22Rv1 (cell line): Measurements from ENCODE around the gene NECAB2.

Experiments used
- H3K27ac ChIP-seq: fragments of 450-650 bp; 2 replicates; pipeline ENCODE4 v1.5.1; 2017
- ZFX ChIP-seq: fragments of 450-650 bp; IDR thresholded peaks from 2 replicates; pipeline ENCODE4 v1.6.1; 2017; ENCODE audit warnings: antibody characterized with exemption, borderline replicate concordance
- TF ChIP-seq, protein P1 (sequence below): fragments of 450-650 bp; IDR thresholded peaks from 2 replicates; pipeline ENCODE4 v1.5.1; 2017; ENCODE audit warnings: mild to moderate bottlenecking

The NECAB2 gene

DNA sequence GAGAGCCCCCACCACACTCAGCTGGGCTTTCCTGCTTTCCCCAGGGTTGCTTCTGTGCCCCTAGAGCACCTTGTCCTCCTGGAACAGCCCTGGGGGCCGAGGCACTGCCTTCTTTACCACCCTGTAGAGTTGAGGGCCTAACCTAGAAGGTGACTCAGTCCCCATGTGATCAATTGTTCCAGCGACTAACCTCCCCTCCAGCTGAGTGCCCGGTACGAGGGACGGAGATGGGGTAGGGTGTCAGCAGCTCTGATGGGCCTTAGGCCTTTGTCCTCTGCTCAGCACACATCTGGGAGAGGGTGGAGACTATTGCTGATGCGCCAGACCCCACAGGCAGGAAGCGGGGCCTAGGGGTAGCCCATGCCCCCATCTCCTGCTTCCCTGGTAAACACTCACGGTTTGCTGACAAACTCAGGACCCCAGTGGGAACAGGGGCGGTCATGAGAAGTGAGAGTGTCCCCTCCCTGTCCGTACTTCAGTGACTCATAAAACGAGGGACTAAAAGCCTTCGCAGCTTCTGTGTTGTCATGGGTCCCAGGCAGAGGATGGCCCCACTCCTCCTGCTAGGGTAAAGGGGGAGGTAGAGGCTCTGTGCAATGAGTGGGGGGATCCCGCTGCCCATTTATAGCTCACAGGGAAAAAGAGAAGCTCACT is 33.1 kb downstream of the NECAB2 start:
- H3K27ac ChIP-seq: no peak overlapping the region
- TF ChIP-seq, protein P1, sequence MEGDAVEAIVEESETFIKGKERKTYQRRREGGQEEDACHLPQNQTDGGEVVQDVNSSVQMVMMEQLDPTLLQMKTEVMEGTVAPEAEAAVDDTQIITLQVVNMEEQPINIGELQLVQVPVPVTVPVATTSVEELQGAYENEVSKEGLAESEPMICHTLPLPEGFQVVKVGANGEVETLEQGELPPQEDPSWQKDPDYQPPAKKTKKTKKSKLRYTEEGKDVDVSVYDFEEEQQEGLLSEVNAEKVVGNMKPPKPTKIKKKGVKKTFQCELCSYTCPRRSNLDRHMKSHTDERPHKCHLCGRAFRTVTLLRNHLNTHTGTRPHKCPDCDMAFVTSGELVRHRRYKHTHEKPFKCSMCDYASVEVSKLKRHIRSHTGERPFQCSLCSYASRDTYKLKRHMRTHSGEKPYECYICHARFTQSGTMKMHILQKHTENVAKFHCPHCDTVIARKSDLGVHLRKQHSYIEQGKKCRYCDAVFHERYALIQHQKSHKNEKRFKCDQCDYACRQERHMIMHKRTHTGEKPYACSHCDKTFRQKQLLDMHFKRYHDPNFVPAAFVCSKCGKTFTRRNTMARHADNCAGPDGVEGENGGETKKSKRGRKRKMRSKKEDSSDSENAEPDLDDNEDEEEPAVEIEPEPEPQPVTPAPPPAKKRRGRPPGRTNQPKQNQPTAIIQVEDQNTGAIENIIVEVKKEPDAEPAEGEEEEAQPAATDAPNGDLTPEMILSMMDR: no peak
- no peak for TF ChIP-seq ZFX

DNA sequence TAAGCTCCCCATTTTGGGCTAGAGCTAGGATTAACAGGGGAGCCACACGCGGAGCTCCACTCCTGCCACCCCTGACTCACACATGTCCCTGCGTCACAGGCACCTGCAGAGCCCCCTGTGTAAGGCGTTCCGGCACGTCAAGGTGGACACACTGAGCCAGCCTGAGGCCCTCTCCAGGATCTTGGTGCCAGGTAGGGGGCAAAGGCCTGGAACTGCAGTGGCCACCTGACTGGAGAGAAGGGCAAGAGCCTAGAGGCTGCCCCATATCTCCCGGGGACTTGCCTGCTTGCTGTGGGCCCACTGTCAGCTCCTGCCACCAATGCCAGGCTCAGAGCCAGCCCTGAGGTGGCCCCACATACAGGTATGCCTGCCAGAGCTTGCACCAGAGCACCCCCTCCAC is 33.7 kb downstream of the NECAB2 start:
- TF ChIP-seq ZFX: no peak
- TF ChIP-seq, protein P1: no peak
- H3K27ac ChIP-seq: no peak overlapping the region

DNA sequence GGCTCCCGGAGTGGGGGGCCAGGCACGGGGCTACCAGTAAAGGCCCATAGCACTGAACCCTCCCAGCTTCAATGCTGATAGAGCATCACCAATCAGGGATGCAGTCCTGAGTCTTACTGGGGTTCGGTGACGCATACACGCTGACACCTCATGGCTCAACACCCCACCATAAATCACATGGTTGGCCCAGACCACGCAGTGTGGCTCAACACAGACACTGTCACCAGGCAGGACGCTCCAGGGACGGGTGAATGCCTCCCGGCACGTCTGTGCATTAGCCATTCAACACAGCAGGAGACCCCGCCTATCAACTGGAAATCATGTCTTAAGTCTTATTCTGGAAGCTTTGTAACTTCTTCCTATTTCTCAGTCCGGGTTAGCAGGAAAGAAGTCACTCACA is 35.0 kb downstream of the NECAB2 start:
- no peak for TF ChIP-seq ZFX
- TF ChIP-seq, protein P1: no peak
- no peak overlapping the region for H3K27ac ChIP-seq

DNA sequence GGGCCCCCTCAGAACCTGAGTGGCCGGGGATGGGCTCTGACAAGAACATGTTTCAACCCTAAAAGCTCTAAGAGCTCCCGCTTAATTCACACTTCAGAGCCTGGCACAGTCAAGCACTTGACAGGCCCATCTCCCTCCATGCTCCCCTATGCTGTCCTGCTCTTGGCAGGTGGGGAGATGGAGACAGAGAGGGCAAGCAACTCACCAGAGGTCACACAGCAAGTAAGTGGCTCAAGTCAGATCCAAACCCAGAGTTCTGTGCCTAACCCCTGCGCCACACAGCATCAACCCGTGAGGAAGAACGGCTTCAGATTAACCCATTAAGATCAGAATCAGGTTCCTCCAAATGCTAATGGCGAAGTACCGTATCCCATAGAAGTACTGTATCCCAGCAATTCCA is 36.4 kb downstream of the NECAB2 start:
- H3K27ac ChIP-seq: no peak overlapping the region
- TF ChIP-seq ZFX: no peak
- TF ChIP-seq, protein P1: no peak

DNA sequence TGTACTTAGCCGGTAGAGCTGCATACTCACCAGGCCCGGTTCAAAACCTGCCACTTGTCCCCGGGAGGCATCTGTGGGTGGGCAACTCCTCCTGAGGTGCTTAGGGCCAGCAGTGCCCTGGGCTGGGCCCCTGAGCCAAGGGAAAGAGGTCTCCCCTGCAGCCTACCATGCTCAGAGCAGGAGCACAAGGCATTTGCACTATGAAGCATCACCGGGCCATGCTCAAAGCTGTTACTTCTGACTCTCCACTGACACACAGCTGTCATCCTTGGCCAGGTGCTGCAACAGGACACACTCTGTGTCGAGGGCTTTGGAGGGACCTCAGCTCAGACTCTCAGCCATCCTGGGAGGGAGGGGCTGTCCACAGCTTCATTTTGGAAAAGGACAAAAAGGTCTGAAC is 37.3 kb downstream of the NECAB2 start:
- TF ChIP-seq, protein P1: no peak
- TF ChIP-seq ZFX: no peak

DNA sequence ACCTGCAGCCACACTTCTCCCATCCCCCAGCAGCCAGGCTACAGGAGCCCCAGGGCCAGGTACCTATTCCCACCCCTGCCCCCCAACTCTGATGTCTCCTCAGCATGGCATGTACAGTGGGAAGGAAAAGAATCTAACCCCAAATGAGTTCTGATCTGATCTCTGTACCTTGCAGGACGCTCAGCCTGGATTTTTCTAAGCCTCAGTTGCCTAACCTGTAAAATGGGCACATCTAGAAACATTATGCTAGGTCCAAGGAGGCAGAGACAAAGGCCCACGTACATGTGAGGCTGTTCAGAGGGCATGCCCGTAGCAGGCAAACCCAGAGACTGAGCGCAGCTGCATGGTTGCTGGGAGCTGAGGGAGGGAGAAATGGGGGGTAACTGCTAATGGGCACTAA is 39.5 kb downstream of the NECAB2 start:
- no peak for TF ChIP-seq ZFX
- TF ChIP-seq, protein P1: no peak
- H3K27ac ChIP-seq: no peak overlapping the region

More for the DNA sequence above, 37.3 kb downstream of the NECAB2 start:
- H3K27ac ChIP-seq: no peak overlapping the region

DNA sequence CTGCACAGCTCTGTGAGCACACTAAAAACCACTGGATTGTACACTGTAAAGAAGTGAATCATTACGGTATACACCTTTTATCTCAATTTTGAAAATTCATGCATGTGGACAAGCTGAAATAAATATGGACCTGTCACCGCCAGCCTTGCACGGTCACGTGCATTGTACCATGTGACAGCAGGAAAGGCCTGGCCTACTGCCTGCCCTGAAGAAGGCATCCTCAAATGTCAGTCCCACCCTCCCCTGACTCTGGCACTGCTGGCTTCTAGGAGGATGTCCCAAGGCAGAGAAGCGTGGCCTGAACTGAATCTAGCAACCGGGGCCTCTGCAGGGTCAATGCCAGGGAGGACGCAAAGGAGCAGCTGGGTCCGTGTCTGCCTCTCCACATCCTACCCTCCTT is 39.9 kb downstream of the NECAB2 start:
- TF ChIP-seq, protein P1: no peak
- no peak for TF ChIP-seq ZFX

More for the DNA sequence above, 39.9 kb downstream of the NECAB2 start:
- H3K27ac ChIP-seq: no peak overlapping the region
